HepG2 (cell line): Measurements from ENCODE around the gene CDH11. TPM values are rescaled to one million over a fixed set of nuclear protein-coding genes. Genes with fewer than 3 reads are reported as not detected.

ENCODE experiments used
- ATAC-seq: fragments of 200-7000 bp; cut with Tn5 transposase; 3 replicates; pipeline ENCODE4 v1.9.1; 2020; ENCODE audit warnings: mild to moderate bottlenecking, moderate library complexity
- BruUV-seq: library from RNA; stranded (reverse); fragments of 400-500 nt; replicated peaks from 2 replicates; lab custom pipeline; 2021; lab: Mats Ljungman, UMichigan
- CTCF ChIA-PET: fragments of 300-600 bp; formaldehyde crosslinking; extraction: SDS; loops from one replicate; lab custom pipeline; 2021; ENCODE audit warnings: low total read pairs, inconsistent platforms, low intra/inter-chr PET ratio; lab: Yijun Ruan, JAX
- POLR2A ChIA-PET: fragments of 350-600 bp; sonication (Branson Sonifier 250); formaldehyde crosslinking; loops from one replicate; lab custom pipeline; 2020; ENCODE audit warnings: antibody characterized with exemption, inconsistent platforms; lab: Yijun Ruan, JAX
- DNase-seq: peaks from one replicate; pipeline ENCODE4 v3.0.0-alpha.2; 2015; ENCODE audit warnings: low spot score
- FAIRE-seq: peaks from 3 replicates; lab custom pipeline; 2011; peaks lifted over from hg19 to GRCh38; lab: Jason Lieb, UNC
- H2AFZ ChIP-seq: one replicate; pipeline ENCODE4 v1.6.1; 2011; ENCODE audit warnings: low read length, inconsistent platforms
- H3K27ac ChIP-seq: fragments of 300-600 bp; 3 replicates; pipeline ENCODE4 v1.8.0; 2011; ENCODE audit warnings: mixed run types, mild to moderate bottlenecking, mixed read lengths, low read length, inconsistent platforms; ENCODE audit not compliant: insufficient read depth; ENCODE audit errors: extremely low read length
- H3K27me3 ChIP-seq, 2 experiments: fragments of 200-600 bp in 1 of 2; 2 replicates in 1 of 2; 3 replicates in 1 of 2; pipeline versions ENCODE4 v1.6.0 to v1.8.0; 2011; ENCODE audit warnings: low read length in 2 of 2, mild to moderate bottlenecking in 2 of 2, moderate library complexity in 2 of 2, inconsistent platforms in 1 of 2; ENCODE audit not compliant: insufficient read depth in 2 of 2, control insufficient read depth in 1 of 2
- H3K36me3 ChIP-seq, 2 experiments: fragments of 200-600 bp in 1 of 2; replicated peaks in 1 of 2; 2 replicates in 1 of 2; 3 replicates in 1 of 2; pipeline versions ENCODE4 v1.5.1 to v1.8.0; 2011; ENCODE audit warnings: low read length in 2 of 2, inconsistent platforms in 1 of 2; ENCODE audit not compliant: insufficient read depth in 2 of 2, control insufficient read depth in 1 of 2
- H3K4me1 ChIP-seq: 2 replicates; pipeline ENCODE4 v1.5.1; 2012; ENCODE audit warnings: low read length, inconsistent platforms; ENCODE audit not compliant: insufficient read depth
- H3K4me2 ChIP-seq: 2 replicates; pipeline ENCODE4 v1.6.0; 2011; ENCODE audit warnings: low read depth, low read length, inconsistent platforms
- H3K4me3 ChIP-seq, 3 experiments: fragments of 200-600 bp in 1 of 3; sonication (generic), shearing (Covaris generic) in 1 of 3; replicated peaks in 1 of 3; 2 replicates each; pipeline ENCODE4 v1.5.1; 2011 to 2016; ENCODE audit warnings: low read length in 3 of 3, inconsistent platforms in 2 of 3, low read depth in 2 of 3, mild to moderate bottlenecking in 2 of 3, control low read depth in 1 of 3, mixed read lengths in 1 of 3; ENCODE audit not compliant: insufficient read depth in 1 of 3
- H3K79me2 ChIP-seq: one replicate; pipeline ENCODE4 v1.6.1; 2011; ENCODE audit warnings: low read length, inconsistent platforms; ENCODE audit not compliant: insufficient read depth
- H3K9ac ChIP-seq: 2 replicates; pipeline ENCODE4 v1.6.0; 2011; ENCODE audit warnings: mild to moderate bottlenecking, low read depth, low read length, inconsistent platforms; ENCODE audit not compliant: insufficient read depth
- H3K9me3 ChIP-seq: 2 replicates; pipeline ENCODE4 v1.5.1; 2012; ENCODE audit warnings: mild to moderate bottlenecking, low read length
- H4K20me1 ChIP-seq: 2 replicates; pipeline ENCODE4 v1.6.0; 2011; ENCODE audit warnings: inconsistent platforms, mild to moderate bottlenecking, low read length, moderate library complexity; ENCODE audit not compliant: insufficient read depth
- CAMTA2 ChIP-seq: sonication (generic); formaldehyde crosslinking; IDR thresholded peaks from 2 replicates; pipeline ENCODE4 v1.4.0; 2020; ENCODE audit warnings: mild to moderate bottlenecking, missing genetic modification reagents, borderline replicate concordance
- HNF4A ChIP-seq: sonication (generic); formaldehyde crosslinking; IDR thresholded peaks from 2 replicates; pipeline ENCODE4 v1.4.0; 2020; ENCODE audit warnings: missing genetic modification reagents
- HOXA9 ChIP-seq: sonication (generic); formaldehyde crosslinking; IDR thresholded peaks from 2 replicates; pipeline ENCODE4 v1.8.1; 2022; ENCODE audit warnings: missing genetic modification reagents, mild to moderate bottlenecking, moderate library complexity, borderline replicate concordance
- IRF1 ChIP-seq: sonication (generic); formaldehyde crosslinking; IDR thresholded peaks from 2 replicates; pipeline ENCODE4 v1.4.0; 2020; ENCODE audit warnings: low read depth, mild to moderate bottlenecking, missing genetic modification reagents
- MAFG ChIP-seq: sonication (generic); formaldehyde crosslinking; IDR thresholded peaks from 2 replicates; pipeline ENCODE4 v1.5.1; 2020; ENCODE audit warnings: mild to moderate bottlenecking, missing genetic modification reagents
- MTA3 ChIP-seq: sonication (generic); formaldehyde crosslinking; IDR thresholded peaks from 2 replicates; pipeline ENCODE4 v1.4.0; 2020; ENCODE audit warnings: missing genetic modification reagents
- PHF21A ChIP-seq: sonication (generic); formaldehyde crosslinking; IDR thresholded peaks from 2 replicates; pipeline ENCODE4 v1.5.0; 2020; ENCODE audit warnings: mild to moderate bottlenecking, missing genetic modification reagents
- RBM39 ChIP-seq: fragments of 200-400 bp; formaldehyde crosslinking; IDR thresholded peaks from one replicate; pipeline ENCODE4 v1.6.1; 2018; ENCODE audit warnings: antibody characterized with exemption, mild to moderate bottlenecking, low read depth, low read length; ENCODE audit not compliant: poor library complexity, severe bottlenecking
- REL ChIP-seq: sonication (generic); formaldehyde crosslinking; conservative IDR thresholded peaks from 2 replicates; pipeline ENCODE4 v1.8.0; 2022; ENCODE audit warnings: mild to moderate bottlenecking, missing genetic modification reagents, moderate library complexity
- TEAD2 ChIP-seq: sonication (generic); formaldehyde crosslinking; IDR thresholded peaks from 2 replicates; pipeline ENCODE4 v1.9.0; 2021; ENCODE audit warnings: missing genetic modification reagents
- TFDP1 ChIP-seq: IDR thresholded peaks from 2 replicates; pipeline ENCODE4 v1.6.1; 2016; ENCODE audit warnings: missing compliant biosample characterization, missing genetic modification reagents, borderline replicate concordance
- ZNF383 ChIP-seq: sonication (generic); formaldehyde crosslinking; IDR thresholded peaks from 2 replicates; pipeline ENCODE4 v1.4.0; 2020; ENCODE audit warnings: missing genetic modification reagents, mild to moderate bottlenecking, borderline replicate concordance
- ZSCAN12 ChIP-seq: sonication (generic); formaldehyde crosslinking; IDR thresholded peaks from 2 replicates; pipeline ENCODE4 v1.9.0; 2021; ENCODE audit warnings: mild to moderate bottlenecking, missing genetic modification reagents
- WGBS: methylation state at CpG from one replicate; pipeline ENCODE4 v1.1.6; 2017; ENCODE audit warnings: low lambda C conversion rate; 5-methylcytosine and 5-hydroxymethylcytosine counted together
- in situ Hi-C: cut with HindIII; loops from 2 replicates; pipeline ENCODE4 v1.10.0; 2017; ENCODE audit warnings: low pct_unique_long_range_greater_than_20kb; ENCODE audit not compliant: extremely low pct_ligation_motif_present
- intact Hi-C: fragments of 100-400 bp; cut with micrococcal nuclease; formaldehyde crosslinking; loops from one replicate; pipeline ENCODE4 v1.10.0; 2022; ENCODE audit not compliant: unreplicated experiment
- polyA plus RNA-seq, 8 experiments: library from polyadenylated mRNA; depleted of rRNA in 3 of 8; stranded (reverse) in 7 of 8; unstranded in 1 of 8; fragments of >200 nt; fragmentation: Illumina TruSeq in 4 of 8; extraction: Trizol in 4 of 8; gene quantifications; 2 replicates each; pipeline versions ENCODE4 v1.2.1 to v1.2.3, GENCODE V29; 2011 to 2016; ENCODE audit warnings: low read depth in 4 of 8, missing spikeins in 1 of 8, mixed read lengths in 1 of 8; ENCODE audit not compliant: insufficient read depth in 1 of 8
- total RNA-seq, 5 experiments: library from RNA; depleted of rRNA; stranded (reverse); fragments of >200 nt; fragmentation: Illumina TruSeq; extraction: Trizol; gene quantifications; 2 replicates each; pipeline ENCODE4 v1.2.3, GENCODE V29; 2016; ENCODE audit warnings: low read depth in 1 of 5

Gene CDH11
- total and polyA plus RNA-seq, 2 of the 13 experiments (the other 11 are each of a cell fraction or from before 2014, with no cell fraction given) = not detected

- TF ChIP-seq HNF4A (CRISPR knock-in tag) = no peak
- TF ChIP-seq PHF21A = no peak
- TF ChIP-seq, all 625 proteins: peak for 0
These were observed 116.2 kb downstream of the CDH11 start (continued) for GRCh38 chr16:65005696-65006095.

- FAIRE-seq (no peak), DNase-seq (no peak), ATAC-seq (no peak)
- Histone ChIP-seq H3K27me3 (no peaks in the 10 kb centered on the region), H3K36me3 (no peaks in the 10 kb centered on the region), H3K27ac (no peak overlapping the region), H3K4me1 (no peaks in the 10 kb centered on the region), H4K20me1 (no peaks in the 10 kb centered on the region), H2AFZ (no peak overlapping the region), H3K79me2 (no peaks in the 10 kb centered on the region), H3K4me2 (no peak overlapping the region), H3K4me3 (no peak overlapping the region), H3K9me3 (peaks cover 50% of the 10 kb centered on the region), H3K9ac (no peak overlapping the region)
- in situ Hi-C loops = no loop called here
- no TSS peak for BruUV-seq
- WGBS = 33% methylated on average over 8 of the region's 16 CpGs
- POLR2A ChIA-PET = no interaction called here
- no peak for TF ChIP-seq ZNF383
- TF ChIP-seq TEAD2 (CRISPR knock-in tag) = no peak
- TF ChIP-seq RBM39 = no peak
- no peak for TF ChIP-seq TFDP1 (CRISPR knock-in tag)
- no peak for TF ChIP-seq MAFG (CRISPR knock-in tag)
- TF ChIP-seq REL (CRISPR knock-in tag) = no peak
- no peak for TF ChIP-seq HOXA9 (CRISPR knock-in tag)
- TF ChIP-seq MTA3 = no peak
- TF ChIP-seq IRF1 (CRISPR knock-in tag) = no peak
- no peak for TF ChIP-seq CAMTA2 (CRISPR knock-in tag)
- no peak for TF ChIP-seq ZSCAN12 (CRISPR knock-in tag)
- CTCF ChIA-PET = no interaction called here
- intact Hi-C loops = no loop called here
These were observed 117.3 kb downstream of the CDH11 start for GRCh38 chr16:65004570-65004969.
